Measurements from ENCODE around the gene MRGPRX1.
"Not testable (repeated sequence)": the region's sequence is repeated elsewhere in the genome, so short reads cannot be mapped to it uniquely, and the experiment has no call there.

The MRGPRX1 gene

DNA sequence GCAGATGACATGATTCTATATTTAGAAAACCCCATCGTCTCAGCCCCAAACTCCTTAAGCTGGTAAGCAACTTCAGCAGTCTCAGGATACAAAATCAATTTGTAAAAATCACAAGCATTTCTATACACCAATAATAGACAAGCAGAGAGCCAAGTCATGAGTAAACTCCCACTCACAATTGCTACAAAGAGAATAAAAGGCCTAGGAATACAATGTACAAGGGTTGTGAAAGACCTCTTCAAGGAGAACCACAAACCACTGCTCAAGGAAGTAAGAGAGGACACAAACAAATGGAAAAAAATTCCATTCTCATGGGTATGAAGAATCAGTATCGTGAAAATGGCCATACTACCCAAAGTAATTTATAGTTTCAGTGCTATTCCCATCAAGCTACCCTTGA lies 13.8 kb downstream of the MRGPRX1 start:
- not testable (repeated sequence) for H3K27ac ChIP-seq (ENCODE audit: low read depth, low read length)

DNA sequence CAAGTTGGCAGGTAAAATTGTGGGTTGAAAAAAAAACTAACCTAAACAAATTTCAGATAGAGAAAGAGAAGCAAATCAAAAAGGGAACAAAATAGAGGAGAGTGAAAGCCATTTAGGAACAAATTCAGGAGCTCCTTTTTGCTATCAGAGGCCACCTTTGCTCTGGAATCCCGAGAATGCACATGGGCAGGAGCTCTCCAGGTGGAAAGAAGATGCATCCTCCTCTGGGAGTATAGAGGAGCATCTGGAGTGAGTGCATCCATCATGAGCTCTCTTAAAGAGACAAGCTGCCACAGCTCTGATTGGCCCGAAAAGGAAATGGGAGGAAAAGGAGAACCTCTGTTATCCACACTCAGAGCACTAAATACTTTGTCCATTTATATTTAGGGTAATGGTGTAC lies 26.3 kb downstream of the MRGPRX1 start:
- no peaks in the 10 kb centered on the region for H3K36me3 ChIP-seq (ENCODE audit: control insufficient read depth, insufficient read depth, low read length)
- H3K9ac ChIP-seq (ENCODE audit: low read length), result no peak overlapping the region
- no peaks in the 10 kb centered on the region for H3K27me3 ChIP-seq (ENCODE audit: control insufficient read depth, insufficient read depth, low read length)
- no peak overlapping the region for H3K27ac ChIP-seq (ENCODE audit: low read depth, low read length)
- H3K4me1 ChIP-seq (ENCODE audit: control insufficient read depth, insufficient read depth, low read length), result no peaks in the 10 kb centered on the region
- no peak overlapping the region for H3K4me3 ChIP-seq (ENCODE audit: low read length)

More for the DNA sequence above, 13.8 kb downstream of the MRGPRX1 start:
- H3K9ac ChIP-seq (ENCODE audit: low read length); H3K27me3 ChIP-seq (ENCODE audit: control insufficient read depth, insufficient read depth, low read length); H3K36me3 ChIP-seq (ENCODE audit: control insufficient read depth, insufficient read depth, low read length); H3K4me1 ChIP-seq (ENCODE audit: control insufficient read depth, insufficient read depth, low read length); H3K4me3 ChIP-seq (ENCODE audit: low read length): not testable (repeated sequence)

DNA sequence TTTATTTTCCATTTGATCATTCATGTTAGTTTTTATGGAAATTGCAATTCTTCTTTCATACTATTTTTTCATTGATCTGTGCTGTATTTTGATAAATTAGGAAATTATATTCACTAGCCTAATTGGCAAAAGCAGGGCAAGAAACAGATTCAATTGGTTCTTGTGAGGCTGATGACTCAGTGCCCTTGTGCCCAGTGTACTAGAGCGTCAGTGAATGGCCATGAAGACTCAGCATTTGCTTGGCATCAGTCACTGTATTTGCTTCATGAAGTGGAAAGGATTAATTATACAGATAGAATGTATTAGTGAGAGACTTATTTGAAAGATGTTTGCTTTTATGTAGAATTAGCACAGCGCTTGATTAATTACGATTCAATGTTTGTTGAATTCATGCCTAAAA lies 31.8 kb downstream of the MRGPRX1 start:
- H3K4me1 ChIP-seq (ENCODE audit: control insufficient read depth, insufficient read depth, low read length), result no peaks in the 10 kb centered on the region
- H3K27me3 ChIP-seq (ENCODE audit: control insufficient read depth, insufficient read depth, low read length), result no peaks in the 10 kb centered on the region
- no peak overlapping the region for H3K27ac ChIP-seq (ENCODE audit: low read depth, low read length)
- no peak overlapping the region for H3K9ac ChIP-seq (ENCODE audit: low read length)
- H3K4me3 ChIP-seq (ENCODE audit: low read length), result no peak overlapping the region
- H3K36me3 ChIP-seq (ENCODE audit: control insufficient read depth, insufficient read depth, low read length), result no peaks in the 10 kb centered on the region

GRCh38 chr11:18900637-18901036 lies 38.6 kb downstream of the MRGPRX1 start:
- not testable (repeated sequence) for H3K27me3 ChIP-seq (ENCODE audit: control insufficient read depth, insufficient read depth, low read length); H3K36me3 ChIP-seq (ENCODE audit: control insufficient read depth, insufficient read depth, low read length); H3K4me1 ChIP-seq (ENCODE audit: control insufficient read depth, insufficient read depth, low read length); H3K27ac ChIP-seq (ENCODE audit: low read depth, low read length); H3K9ac ChIP-seq (ENCODE audit: low read length); H3K4me3 ChIP-seq (ENCODE audit: low read length)

DNA sequence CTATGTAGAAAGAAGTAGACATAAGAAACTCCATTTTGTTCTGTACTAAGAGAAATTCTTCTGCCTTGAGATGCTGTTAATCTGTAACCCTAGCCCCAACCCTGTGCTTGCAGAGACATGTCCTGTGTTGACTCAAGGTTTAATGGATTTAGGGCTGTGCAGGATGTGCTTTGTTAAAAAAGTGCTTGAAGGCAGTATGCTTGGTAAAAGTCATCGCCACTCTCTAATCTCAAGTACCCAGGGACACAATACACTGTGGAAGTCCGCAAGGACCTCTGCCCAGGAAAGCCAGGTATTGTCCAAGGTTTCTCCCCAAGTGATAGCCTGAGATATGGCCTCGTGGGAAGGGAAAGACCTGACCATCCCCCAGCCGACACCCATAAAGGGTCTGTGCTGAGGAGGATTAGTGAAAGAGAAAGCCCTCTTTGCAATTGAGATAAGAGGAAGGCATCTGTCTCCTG lies 39.0 kb downstream of the MRGPRX1 start:
- H3K36me3 ChIP-seq (ENCODE audit: control insufficient read depth, insufficient read depth, low read length); H3K4me1 ChIP-seq (ENCODE audit: control insufficient read depth, insufficient read depth, low read length); H3K9ac ChIP-seq (ENCODE audit: low read length); H3K27ac ChIP-seq (ENCODE audit: low read depth, low read length); H3K4me3 ChIP-seq (ENCODE audit: low read length); H3K27me3 ChIP-seq (ENCODE audit: control insufficient read depth, insufficient read depth, low read length): not testable (repeated sequence)

DNA sequence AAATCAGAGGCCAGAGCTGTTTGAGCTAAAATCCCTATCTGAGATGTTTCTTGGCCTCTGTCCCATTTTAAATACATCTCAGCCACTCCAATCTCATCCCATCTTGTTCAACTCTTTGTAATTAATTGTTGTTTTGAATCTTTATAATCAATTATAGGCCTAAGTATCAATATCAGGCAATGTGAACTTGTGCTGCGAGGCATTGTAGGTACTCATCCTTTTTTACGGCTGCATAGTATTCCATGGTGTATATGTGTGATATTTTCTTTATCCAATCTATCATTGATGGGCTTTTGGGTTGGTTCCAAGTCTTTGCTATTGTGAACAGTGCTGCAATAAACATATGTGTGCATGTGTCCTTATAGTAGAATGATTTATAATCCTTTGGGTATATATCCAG lies 47.5 kb downstream of the MRGPRX1 start:
- H3K4me3 ChIP-seq (ENCODE audit: low read length); H3K4me1 ChIP-seq (ENCODE audit: control insufficient read depth, insufficient read depth, low read length); H3K27me3 ChIP-seq (ENCODE audit: control insufficient read depth, insufficient read depth, low read length); H3K36me3 ChIP-seq (ENCODE audit: control insufficient read depth, insufficient read depth, low read length); H3K27ac ChIP-seq (ENCODE audit: low read depth, low read length); H3K9ac ChIP-seq (ENCODE audit: low read length): not testable (repeated sequence)

DNA sequence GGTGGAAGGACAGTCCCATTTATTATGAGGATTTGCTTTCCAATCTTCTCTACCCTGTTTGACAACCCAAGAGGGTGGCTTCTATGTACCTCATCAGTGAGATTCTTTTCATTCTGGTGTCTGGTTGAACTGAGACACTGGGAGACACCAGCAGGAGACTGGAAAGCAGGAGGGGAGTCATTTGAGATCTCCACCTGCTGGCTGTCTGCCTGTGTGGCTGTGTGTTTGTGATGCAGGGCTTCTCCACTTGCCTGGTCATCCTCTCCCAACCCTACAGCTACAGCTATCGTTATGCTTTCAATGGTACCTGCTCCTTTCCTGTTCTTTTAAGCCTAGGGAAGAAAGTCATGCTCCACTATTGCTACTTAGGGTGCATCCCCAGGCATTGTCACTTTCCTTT lies 48.6 kb downstream of the MRGPRX1 start:
- Histone ChIP-seq H3K27me3 (ENCODE audit: control insufficient read depth, insufficient read depth, low read length) (no peaks in the 10 kb centered on the region), H3K4me1 (ENCODE audit: control insufficient read depth, insufficient read depth, low read length) (no peaks in the 10 kb centered on the region), H3K36me3 (ENCODE audit: control insufficient read depth, insufficient read depth, low read length) (no peaks in the 10 kb centered on the region), H3K9ac (ENCODE audit: low read length) (no peak overlapping the region), H3K27ac (ENCODE audit: low read depth, low read length) (no peak overlapping the region), H3K4me3 (ENCODE audit: low read length) (no peak overlapping the region)

All from rectal smooth muscle tissue (tissue), 1 donor.